Hematopoietic multipotent progenitor cell treated with erythropoietin and hydrocortisone succinate and interleukin-3 and kit ligand, for 15 days (in vitro differentiated cells): ENCODE measurements around the gene MYO5C.

Experiments used
- DNase-seq: peaks from one replicate; pipeline ENCODE4 v3.0.0-alpha.2; 2015; ENCODE audit warnings: low spot score

The MYO5C gene

GRCh38 chr15:52295421-52296001 is at the start of gene MYO5C:
Gene MYO5C (minus strand): TSS chr15:52295804. CDS start chr15:52295636, 168 bp downstream.
- no peak for DNase-seq

DNA sequence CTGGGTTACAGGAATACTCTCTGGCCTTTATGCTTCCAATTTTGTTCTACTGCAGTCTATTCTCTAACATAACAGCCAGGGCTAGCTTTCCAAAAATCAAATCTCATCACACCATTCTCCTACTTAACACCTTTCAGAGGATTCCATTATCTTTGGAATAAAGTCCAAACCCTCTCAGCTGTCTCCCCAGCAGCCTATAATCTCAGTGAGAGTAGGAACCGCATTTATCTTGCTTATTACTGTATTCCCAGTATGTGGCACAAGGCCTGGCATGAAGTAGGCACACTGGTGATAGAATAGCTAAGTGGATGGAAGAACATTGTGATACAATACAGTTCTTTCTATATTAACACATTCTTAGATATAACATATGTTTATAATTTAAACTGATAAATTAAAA is 49.0 kb upstream of the MYO5C start:
- DNase-seq: no peak

GRCh38 chr15:52343831-52344230 is 48.2 kb upstream of the MYO5C start:
- no peak for DNase-seq

DNA sequence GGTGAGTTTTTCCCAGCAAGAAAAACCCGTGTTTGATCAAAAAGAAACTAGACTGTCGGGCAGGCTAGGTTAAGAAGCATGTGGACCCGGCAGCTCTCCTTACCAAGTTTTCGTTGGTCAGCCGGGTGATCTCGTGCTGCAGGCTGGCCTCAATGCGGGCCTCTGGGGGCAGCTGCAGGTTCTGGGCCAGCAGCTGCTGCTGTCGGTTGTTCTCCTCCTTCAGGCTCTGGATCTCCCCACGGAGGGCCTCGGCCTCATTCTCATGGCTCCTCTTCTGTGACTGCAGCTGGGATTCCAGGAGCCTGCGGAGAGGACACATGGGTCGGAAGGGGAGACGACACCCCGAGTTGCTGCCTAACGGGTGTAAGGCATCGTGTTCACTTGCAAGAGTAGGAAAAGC is 44.5 kb upstream of the MYO5C start:
- DNase-seq: no peak

DNA sequence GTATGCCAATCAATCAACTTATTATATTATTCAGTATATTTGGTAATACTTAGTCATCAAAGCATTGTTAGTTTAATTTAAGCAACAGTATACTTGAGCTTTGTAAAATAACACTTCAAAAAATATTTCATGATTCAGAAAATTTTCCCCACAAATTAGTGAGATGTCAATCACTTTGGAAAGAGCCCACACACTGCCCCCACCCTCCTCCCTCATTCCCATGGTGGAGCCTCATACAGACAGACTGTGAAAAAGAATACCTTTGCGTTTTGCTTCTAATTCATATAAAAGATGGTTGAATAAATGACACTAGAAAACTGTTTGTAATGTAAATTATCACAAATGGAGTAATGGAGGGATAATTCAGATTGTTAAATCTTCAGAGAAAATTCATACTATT is 43.3 kb upstream of the MYO5C start:
- DNase-seq: no peak

DNA sequence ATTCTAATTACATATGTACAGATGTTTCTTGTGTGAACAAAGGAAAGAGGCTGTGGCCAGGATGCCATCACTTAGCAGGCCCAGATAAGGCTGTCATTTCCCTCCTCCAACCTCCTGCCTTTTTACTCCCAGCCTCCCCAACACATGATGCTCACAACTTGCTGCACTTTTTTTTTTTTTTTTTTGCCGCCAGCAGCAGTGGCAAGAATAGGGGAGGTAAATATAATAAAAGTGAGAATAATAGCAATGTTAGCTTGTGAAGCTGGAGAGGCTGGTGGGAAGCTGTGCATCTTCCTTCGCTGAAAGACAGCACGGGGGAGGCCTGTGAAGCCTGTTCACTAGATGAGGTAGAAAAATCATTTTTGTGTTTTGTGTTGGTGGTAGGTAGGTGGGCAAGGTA is 42.5 kb upstream of the MYO5C start:
- no peak for DNase-seq

DNA sequence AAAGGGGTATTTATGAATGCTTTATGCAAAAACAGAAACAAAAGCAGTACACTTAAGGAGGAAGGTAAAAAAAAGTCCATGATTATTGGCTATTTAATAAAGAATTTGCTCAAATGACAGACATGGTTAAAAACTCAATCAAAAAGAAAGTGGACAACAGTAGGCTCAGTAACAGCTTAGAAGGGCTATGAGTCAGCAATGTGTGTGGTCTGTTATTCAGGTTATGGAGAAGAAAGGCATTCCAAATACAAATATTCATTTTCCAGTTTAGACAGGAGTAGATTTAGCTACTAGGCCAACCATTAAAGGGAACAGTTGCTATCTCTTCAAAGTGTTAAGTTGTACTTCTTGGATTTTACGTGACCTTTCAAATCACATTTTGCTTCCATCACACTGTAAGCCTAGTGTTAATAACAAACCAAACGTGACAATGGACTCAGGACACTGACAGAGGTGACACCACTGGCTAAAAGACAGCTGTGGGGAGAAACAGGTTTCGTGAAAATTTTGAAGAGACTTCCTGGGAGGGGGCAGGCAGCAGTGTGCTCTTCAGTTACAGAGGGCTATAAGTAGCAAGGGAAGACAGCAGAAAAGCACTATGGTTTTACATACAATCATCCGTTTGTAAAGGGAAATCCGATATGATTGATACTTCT is 41.7 kb upstream of the MYO5C start:
- DNase-seq: no peak

GRCh38 chr15:52336529-52336928 is 40.9 kb upstream of the MYO5C start:
- no peak for DNase-seq

DNA sequence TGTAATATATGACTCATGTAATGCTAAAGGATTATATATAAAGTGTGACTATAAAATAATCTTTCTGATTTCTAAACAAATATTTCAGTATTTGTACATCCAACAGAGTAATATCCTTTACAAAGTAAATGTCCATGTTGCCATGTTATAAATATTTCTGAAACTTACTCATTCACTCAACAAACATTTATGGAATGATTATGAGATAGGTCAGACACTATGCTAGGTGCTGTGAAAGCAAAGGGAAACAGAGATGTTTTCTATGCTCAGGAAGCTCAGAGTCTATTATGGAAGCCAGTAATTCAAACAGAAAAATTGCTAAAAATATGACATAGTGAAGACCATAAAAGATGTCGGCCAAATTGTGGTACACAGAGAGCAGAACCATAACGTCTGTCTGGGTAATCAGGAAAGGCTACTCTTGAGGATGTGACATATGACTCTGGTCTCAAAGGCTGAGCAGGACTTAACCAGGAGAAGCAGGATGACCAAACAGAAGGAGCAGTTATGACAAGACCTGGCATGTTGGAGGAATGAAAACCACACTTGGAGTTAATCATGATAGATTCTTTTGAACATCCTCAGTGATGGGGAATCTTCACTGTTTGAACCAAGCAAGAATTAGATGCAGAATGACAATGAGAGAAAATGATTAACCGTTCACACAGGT is 39.0 kb upstream of the MYO5C start:
- no peak for DNase-seq

DNA sequence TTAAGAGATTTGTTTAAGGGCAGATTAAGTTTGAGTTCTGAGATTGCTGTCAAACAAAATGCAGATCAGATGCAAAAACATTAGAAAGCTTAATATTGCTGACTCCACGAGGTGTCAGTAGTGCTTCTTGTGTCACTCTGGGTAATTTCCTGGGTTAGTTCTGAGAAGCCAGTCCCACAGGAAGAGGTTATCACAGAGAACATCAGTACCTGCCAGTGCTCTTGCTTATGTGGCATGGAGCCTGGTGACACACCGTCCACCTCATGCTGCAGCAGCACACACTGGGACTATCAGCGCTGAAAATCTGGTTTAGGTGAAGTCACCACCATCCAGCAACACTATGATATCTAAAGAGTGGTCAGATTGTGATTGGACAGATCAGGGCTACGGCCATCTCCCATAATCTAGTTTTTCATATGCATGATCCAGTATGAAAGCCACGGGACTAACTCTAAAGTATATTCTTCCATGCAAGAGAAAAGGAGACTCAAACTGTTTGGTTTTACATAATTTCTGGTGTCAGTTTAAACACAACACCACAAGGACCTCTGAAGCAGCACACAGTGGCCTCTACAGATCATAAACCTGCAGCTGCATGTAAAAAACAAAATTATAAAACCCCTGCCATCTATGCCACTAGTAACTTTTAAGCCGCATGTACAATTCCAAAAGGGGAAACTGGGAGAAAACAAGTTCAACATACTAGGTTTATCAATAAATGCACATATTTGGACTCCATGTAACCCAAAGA is 36.1 kb upstream of the MYO5C start:
- DNase-seq: no peak

DNA sequence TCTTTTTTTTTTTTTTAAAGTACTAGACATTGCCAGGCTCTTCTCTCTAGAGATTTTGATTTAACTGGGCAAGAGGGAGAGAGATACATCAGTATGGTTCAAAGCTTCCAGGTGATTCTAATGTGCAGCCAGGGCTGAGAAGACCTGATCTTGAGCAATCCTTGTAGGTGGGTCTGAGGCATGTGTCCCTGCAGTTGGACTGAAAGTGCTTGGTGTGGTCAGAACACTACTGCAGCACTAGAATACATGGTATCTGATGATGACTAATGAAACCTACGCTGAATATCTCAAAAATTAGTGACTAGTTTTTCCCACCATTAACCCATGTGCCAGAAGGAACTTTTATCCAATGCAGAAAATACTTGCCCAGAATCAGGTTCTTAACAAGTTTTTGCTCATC is 34.4 kb upstream of the MYO5C start:
- DNase-seq: no peak

GRCh38 chr15:52329150-52329549 is 33.5 kb upstream of the MYO5C start:
- no peak for DNase-seq

- DNase-seq: no peak
Measured at GRCh38 chr15:52328680-52329079, 33.1 kb upstream of the MYO5C start.

- DNase-seq: no peak
Measured at GRCh38 chr15:52326756-52327155, 31.2 kb upstream of the MYO5C start.

GRCh38 chr15:52324109-52324508 is 28.5 kb upstream of the MYO5C start:
- no peak for DNase-seq

DNA sequence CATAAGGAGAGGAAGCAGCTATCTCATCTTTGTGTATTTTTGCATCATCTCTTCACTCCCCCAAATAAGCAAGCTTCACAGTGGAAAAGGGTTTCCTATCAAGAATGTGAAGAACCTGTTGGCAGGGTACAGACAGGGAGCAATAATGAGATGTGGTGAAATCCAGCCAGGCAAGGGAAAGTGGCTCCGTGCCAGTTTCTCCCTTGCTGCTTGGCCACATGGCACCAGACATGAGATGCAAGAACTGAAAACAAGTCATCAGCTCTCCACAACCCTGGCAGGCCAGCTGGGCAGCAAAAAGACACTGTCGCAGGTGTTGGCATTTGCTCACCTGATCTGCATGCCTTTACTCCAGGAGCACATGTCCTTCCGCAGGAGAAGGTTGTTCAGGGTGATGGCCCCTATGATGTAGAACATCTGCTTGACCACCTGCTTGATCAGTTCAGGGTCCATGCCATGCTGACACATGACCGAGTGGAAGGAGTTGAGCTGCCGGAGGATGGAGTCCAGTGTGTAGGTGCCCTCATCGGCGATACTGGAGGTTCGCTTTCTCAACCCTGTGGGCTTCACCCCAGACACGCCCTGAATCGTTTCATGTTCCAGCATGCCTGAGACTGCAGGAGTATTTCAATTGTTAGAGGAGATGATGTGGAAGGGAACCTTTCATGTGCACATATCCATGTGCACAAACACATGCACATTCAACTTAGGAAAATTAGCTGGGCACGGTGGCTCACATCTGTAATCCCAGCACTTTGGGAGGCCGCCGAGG is 23.3 kb upstream of the MYO5C start:
- DNase-seq: no peak

GRCh38 chr15:52317688-52318087 is 22.1 kb upstream of the MYO5C start:
- DNase-seq: no peak

GRCh38 chr15:52317022-52317421 is 21.4 kb upstream of the MYO5C start:
- DNase-seq: no peak

GRCh38 chr15:52309154-52309548 is 13.5 kb upstream of the MYO5C start:
- no peak for DNase-seq

GRCh38 chr15:52308446-52309153 is 13.0 kb upstream of the MYO5C start:
- DNase-seq: no peak

GRCh38 chr15:52307847-52308246 is 12.2 kb upstream of the MYO5C start:
- DNase-seq: no peak

DNA sequence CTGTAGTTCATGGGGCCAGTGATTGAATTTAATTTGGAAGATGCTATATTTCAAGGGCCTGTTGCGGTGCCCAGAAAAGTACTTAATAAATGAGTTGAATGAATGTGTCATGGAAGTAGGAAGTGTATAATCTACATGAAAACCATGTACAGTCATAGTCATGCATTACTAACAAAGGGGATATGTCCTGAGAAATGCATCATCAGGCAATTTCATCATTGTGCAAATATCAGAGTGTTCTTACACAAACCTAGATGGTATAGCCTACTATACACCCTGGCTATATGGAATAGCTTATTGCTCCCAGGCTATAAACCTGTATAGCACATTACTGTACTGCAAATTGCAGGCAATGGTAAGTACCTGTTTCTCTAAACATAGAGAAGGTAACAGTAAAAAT is 10.7 kb upstream of the MYO5C start:
- DNase-seq: no peak
